ENCODE measurements around the gene WDR33.
"Not testable (repeated sequence)": the region's sequence is repeated elsewhere in the genome, so short reads cannot be mapped to it uniquely, and the experiment has no call there.

Gene WDR33

DNA sequence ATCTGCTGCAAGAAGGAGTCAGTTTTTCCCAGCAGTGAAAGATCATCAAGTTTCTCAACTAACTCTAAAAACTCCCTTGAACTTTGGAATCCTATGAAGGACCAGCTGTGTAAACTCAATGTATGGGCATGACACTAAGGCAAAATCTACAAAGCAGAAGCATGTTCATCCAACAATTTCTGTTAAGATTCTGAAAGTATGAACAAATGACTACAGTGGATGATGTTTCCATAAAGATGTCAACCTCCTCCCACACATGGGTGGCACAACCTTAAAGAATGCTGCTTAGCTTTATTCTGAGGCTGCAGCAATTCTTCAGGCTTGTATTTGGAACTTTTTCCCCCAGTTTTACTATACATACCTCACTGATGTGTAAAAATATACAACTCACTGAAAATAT lies 47.2 kb downstream of the WDR33 start:
- no peak for DNase-seq (ENCODE audit: low read depth in 2 of 2)

GRCh38 chr2:127762846-127763245 lies 48.1 kb downstream of the WDR33 start:
- DNase-seq (ENCODE audit: low read depth in 2 of 2): no peak

- DNase-seq (ENCODE audit: low read depth in 2 of 2): no peak
These were observed 48.5 kb downstream of the WDR33 start for GRCh38 chr2:127762441-127762840.

- no peak for DNase-seq (ENCODE audit: low read depth in 2 of 2)
These were observed 51.0 kb downstream of the WDR33 start for GRCh38 chr2:127759931-127760330.

DNA sequence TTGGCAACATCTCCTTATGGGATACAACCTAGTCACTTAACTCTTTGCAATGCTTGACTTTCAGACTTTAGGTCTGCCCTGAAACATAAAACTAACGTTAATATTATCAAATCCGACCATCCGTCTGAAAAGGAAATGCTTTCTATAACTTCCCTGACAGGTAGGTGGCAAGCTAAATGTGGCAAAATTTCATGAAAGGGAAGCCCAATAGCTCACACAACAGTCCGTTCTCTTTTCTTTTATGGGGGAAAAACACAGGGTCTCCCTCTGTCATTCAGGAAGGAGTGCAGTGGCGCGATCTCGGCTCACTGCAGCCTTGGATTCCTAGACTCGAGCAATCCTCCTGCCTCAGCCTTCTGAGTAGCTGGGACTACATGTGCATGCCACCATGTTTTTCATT lies 56.8 kb downstream of the WDR33 start:
- no peak for DNase-seq (ENCODE audit: low read depth in 2 of 2)

- no peak for DNase-seq (ENCODE audit: low read depth in 2 of 2)
These were observed 57.6 kb downstream of the WDR33 start for GRCh38 chr2:127753374-127753773.

DNA sequence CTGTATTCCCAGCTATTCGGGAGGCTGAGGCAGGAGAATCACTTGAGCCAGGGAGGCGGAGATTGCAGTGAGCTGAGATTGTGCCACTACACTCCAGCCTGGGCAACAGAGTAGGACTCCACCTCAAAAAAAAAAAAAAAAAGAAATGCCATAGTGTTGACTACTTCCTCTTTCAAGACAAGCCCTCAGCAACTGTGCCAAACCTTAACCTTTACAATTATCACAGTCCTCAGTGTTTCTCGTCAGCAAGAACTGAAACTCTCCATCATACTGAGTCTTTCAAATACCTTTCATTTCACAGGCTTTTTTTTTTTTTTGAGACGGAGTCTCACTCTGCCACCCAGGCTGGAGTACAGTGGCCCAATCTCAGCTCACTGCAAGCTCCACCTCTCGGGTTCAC lies 61.4 kb downstream of the WDR33 start:
- not testable (repeated sequence) for DNase-seq (ENCODE audit: low read depth in 2 of 2)

DNA sequence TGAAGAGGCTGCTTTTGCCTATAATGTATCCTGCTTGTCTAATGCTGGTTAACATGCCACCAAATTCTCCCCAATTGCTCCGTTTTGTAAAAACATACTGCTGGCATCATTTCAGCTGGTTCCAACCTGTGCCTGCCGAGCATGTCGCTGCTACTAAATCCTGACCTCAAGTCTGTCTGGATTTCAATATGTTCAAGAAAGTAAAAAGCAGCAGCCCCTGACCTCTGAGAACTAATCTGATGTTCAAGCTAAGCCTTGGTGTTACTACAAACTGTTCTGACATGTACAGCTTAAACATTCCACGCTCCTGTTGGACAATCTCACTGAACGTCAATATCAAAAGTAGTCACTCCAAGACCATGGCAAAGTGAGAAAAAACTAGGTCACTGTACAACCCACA lies 63.4 kb downstream of the WDR33 start:
- no peak for DNase-seq (ENCODE audit: low read depth in 2 of 2)

- no peak for DNase-seq (ENCODE audit: low read depth in 2 of 2)
These were observed 67.4 kb downstream of the WDR33 start for GRCh38 chr2:127743477-127744026.

- DNase-seq (ENCODE audit: low read depth in 2 of 2): no peak
These were observed 70.2 kb downstream of the WDR33 start for GRCh38 chr2:127740665-127741288.

GRCh38 chr2:127739800-127740199 lies 71.2 kb downstream of the WDR33 start:
- no peak for DNase-seq (ENCODE audit: low read depth in 2 of 2)

DNA sequence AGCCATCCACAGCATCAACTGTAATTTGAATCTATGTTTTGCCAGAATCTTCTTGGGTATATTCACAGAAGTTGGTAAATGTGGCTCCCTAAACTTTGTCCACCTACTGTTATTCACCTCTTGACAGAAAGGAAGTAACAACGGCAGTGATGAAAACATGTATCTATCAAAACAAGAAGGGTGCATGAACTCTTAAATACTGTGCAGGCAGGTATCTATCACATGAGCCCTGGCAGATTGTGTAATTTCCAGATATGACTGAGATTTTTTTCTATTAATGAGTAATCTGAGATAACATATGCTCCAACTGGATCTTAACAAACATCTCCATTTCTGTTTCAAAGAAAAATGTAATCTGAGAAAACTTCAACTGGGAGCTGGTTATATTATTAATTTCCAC lies 73.1 kb downstream of the WDR33 start:
- DNase-seq (ENCODE audit: low read depth in 2 of 2): no peak

- no peak for DNase-seq (ENCODE audit: low read depth in 2 of 2)
These were observed 75.2 kb downstream of the WDR33 start for GRCh38 chr2:127735537-127736399.

DNA sequence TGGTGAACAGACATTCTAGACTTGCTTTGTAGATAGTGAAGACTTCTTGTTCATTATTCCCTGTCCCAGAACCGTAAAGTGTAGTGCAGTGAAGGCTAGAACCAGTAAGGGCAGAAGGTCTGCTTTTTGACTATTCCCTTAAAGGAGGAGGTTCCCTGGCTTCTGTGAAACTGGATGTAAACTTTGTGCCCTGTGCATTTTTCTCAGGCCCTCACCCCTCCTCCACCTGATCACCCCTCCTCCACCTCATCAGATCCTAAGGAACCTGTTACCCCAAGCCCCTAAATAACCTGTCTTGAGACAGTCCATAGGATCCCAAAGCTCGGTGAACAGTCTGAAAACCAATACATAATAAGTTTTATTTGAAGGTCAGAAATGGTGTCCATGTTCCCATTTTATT lies 75.9 kb downstream of the WDR33 start:
- DNase-seq (ENCODE audit: low read depth in 2 of 2): no peak

- DNase-seq (ENCODE audit: low read depth in 2 of 2): no peak
These were observed 77.0 kb downstream of the WDR33 start for GRCh38 chr2:127733816-127734537.

- DNase-seq (ENCODE audit: low read depth in 2 of 2): no peak
These were observed 77.7 kb downstream of the WDR33 start for GRCh38 chr2:127733113-127733815.

DNA sequence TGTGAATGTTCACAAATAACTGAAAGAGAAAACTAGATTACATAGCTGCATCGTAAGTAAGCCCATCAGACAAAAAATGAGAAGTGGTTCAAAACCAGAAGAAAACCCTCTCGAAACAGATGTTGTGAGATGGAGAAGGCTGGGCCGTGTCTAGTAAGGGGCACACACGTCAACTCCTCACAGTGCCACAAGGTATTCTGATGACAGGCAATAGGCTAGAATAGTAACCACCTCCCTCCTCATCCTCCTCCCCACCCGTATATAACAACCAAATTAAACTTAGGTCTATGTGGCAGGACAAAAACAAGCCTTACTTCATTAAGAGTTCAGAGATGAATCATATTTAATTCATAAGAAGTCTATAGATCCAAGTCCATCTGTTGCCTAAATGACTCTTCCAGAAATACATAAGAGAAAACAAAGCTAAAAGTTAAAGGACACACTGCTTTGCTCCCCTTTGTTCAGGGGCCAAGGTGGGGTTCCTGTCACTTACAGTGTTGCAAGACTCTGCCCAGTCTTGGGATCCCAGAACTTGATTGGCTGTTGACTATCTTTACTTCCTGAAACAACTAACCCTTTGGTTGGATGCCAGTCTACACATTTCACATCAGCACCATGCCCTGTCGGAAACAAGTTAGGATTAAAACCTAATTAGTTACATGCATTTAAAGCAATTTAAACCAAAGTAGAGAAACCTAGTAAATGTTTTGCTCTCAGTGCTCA lies 84.7 kb downstream of the WDR33 start:
- DNase-seq (ENCODE audit: low read depth in 2 of 2): no peak

- no peak for DNase-seq (ENCODE audit: low read depth in 2 of 2)
These were observed 88.2 kb downstream of the WDR33 start for GRCh38 chr2:127722807-127723206.

DNA sequence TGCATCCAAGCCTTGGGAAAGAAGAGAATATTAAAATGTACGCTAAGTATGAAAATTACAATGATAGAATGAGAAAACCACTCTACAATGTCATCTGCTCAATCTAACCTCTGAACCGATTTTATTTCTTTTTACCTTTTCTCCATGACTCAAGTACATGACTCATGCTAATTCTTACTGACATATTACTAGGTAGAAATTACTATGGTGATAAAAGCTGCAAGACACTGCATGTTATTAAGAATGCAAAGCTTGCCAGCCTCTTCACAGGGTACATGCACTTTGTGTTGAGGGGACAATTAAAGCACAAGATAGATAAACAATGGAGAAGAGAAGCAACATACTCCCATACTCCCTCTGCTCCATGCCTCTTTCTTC lies 89.0 kb downstream of the WDR33 start:
- DNase-seq (ENCODE audit: low read depth in 2 of 2): no peak

- no peak for DNase-seq (ENCODE audit: low read depth in 2 of 2)
These were observed 89.5 kb downstream of the WDR33 start for GRCh38 chr2:127721311-127721977.

All from stimulated activated CD4-positive, alpha-beta T cell treated with anti-CD3 and anti-CD28 coated beads, Interleukin-12 subunit alpha, Interleukin-12 subunit beta, amount 100 ng/mL, for 24 hours (primary cell).